Vagina (tissue), 2 donors: ENCODE data around the gene PSME3IP1.

Source experiments
- CTCF ChIP-seq, 3 experiments: fragments of 450-650 bp in 2 of 3; fragments of 200-600 bp in 1 of 3; sonication (generic) in 1 of 3; IDR thresholded peaks; one replicate each; pipeline ENCODE4 v1.5.1; 2017 to 2019; ENCODE audit warnings: antibody characterized with exemption in 3 of 3, mild to moderate bottlenecking in 2 of 3, moderate library complexity in 2 of 3
- POLR2AphosphoS5 ChIP-seq, 2 donors: sonication (generic); formaldehyde crosslinking; IDR thresholded peaks; one replicate each; pipeline ENCODE4 v1.9.0; 2017; ENCODE audit warnings: antibody characterized with exemption in 2 of 2, mild to moderate bottlenecking in 2 of 2, low read depth in 1 of 2; ENCODE audit not compliant: insufficient read depth in 1 of 2

DNA sequence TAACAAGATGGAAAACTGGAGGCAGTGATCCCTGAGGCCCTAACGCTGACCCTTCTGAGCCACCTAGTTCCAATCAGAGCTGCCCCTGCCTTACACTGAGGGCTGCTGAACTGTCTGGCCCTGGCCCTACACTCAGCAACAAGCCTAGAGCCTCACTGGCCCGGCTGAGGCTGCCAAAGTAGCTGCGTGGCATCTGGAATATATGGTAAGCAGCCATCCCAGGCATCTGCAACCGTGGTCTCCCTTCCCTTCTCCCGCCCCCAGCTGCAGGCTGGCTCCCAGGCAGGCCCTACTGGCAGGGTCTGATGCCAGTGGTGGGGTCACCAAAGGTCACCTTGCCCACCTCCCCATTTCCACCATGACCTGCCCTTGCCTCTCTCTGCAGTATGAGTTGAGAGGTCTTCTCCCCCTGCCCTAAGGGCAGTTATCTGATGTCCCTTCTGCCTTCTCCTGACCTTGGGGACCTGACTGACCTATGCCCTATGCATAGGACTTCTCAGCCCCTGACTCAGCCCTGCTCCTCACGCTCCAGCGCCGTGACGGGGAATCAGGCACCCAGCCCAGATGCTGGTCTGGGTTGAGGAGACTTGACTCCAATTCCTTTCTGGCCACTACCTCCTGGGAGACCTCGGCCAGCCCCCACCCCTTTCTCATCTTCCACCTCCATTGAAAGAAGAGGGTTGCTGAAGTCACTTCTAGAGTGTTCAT lies 48.1 kb downstream of the PSME3IP1 start:
- no peak for TF ChIP-seq POLR2AphosphoS5 (IDR thresholded peaks at IDR 0.05; ENCODE audit: insufficient read depth in 1 of 2, low read depth in 1 of 2)
- TF ChIP-seq CTCF (IDR thresholded peaks at IDR 0.05): no peak
